Caco-2 (cell line): ENCODE measurements around the gene KLHL29. TPM values are rescaled to one million over a fixed set of nuclear protein-coding genes. Genes with fewer than 3 reads are reported as not detected.

Experiments used
- BruUV-seq: library from RNA; stranded (reverse); fragments of 400-500 nt; replicated peaks from 2 replicates; lab custom pipeline; 2021; lab: Mats Ljungman, UMichigan
- CTCF ChIA-PET: fragments of 300-600 bp; sonication (Branson Sonifier 250); formaldehyde crosslinking; loops from one replicate; lab custom pipeline; 2022; ENCODE audit warnings: antibody characterized with exemption; lab: Charles Lee
- POLR2A ChIA-PET: fragments of 300-600 bp; sonication (Branson Sonifier 250); formaldehyde crosslinking; loops from one replicate; lab custom pipeline; 2022; ENCODE audit warnings: antibody characterized with exemption; lab: Charles Lee
- DNase-seq, 2 experiments: peaks; one replicate each; pipeline versions ENCODE4 v3.0.0 to v3.0.0-alpha.2; 2020 to 2022
- H3K27me3 ChIP-seq: replicated peaks from 2 replicates; pipeline ENCODE4 v1.6.0; 2011; ENCODE audit warnings: low read length; ENCODE audit not compliant: control insufficient read depth, insufficient read depth
- H3K36me3 ChIP-seq: 2 replicates; pipeline ENCODE4 v1.5.1; 2011; ENCODE audit warnings: low read length; ENCODE audit not compliant: control insufficient read depth, insufficient read depth
- H3K4me1 ChIP-seq: fragments of 250-450 bp; sonication (Bioruptor Pico); 2 replicates; pipeline ENCODE4 v1.5.1; 2020; ENCODE audit warnings: mild to moderate bottlenecking
- H3K4me3 ChIP-seq: 2 replicates; pipeline ENCODE4 v1.5.1; 2011; ENCODE audit warnings: low read depth, mild to moderate bottlenecking, control low read depth, low read length
- H3K9me3 ChIP-seq: fragments of 250-450 bp; sonication (Bioruptor Pico); 2 replicates; pipeline ENCODE4 v1.5.1; 2020; ENCODE audit warnings: mild to moderate bottlenecking, moderate library complexity
- H3K27ac Mint-ChIP-seq: one replicate; pipeline ENCODE4 v1.8.0; 2022; ENCODE audit warnings: mixed read lengths; ENCODE audit not compliant: unreplicated experiment
- H3K27me3 Mint-ChIP-seq: one replicate; pipeline ENCODE4 v1.8.0; 2022; ENCODE audit warnings: mixed read lengths; ENCODE audit not compliant: insufficient read depth, unreplicated experiment
- H3K36me3 Mint-ChIP-seq: one replicate; pipeline ENCODE4 v1.8.0; 2022; ENCODE audit warnings: mild to moderate bottlenecking, mixed read lengths; ENCODE audit not compliant: insufficient read depth, unreplicated experiment
- H3K4me1 Mint-ChIP-seq: one replicate; pipeline ENCODE4 v1.8.0; 2022; ENCODE audit warnings: low read depth, mixed read lengths; ENCODE audit not compliant: unreplicated experiment
- H3K4me3 Mint-ChIP-seq: one replicate; pipeline ENCODE4 v1.8.0; 2022; ENCODE audit warnings: mild to moderate bottlenecking, moderate library complexity, mixed read lengths; ENCODE audit not compliant: unreplicated experiment
- H3K9me3 Mint-ChIP-seq: one replicate; pipeline ENCODE4 v1.8.0; 2022; ENCODE audit warnings: mixed read lengths; ENCODE audit not compliant: unreplicated experiment
- intact Hi-C: fragments of 100-400 bp; cut with micrococcal nuclease; formaldehyde crosslinking; loops from one replicate; pipeline ENCODE4 v1.10.0; 2022; ENCODE audit not compliant: unreplicated experiment
- total RNA-seq: library from RNA; stranded (reverse); gene quantifications from 2 replicates; pipeline ENCODE4 v1.2.3, GENCODE V29; 2022
- TF ChIP-seq, protein P1 (sequence below), 2 experiments: fragments of 200-600 bp in 1 of 2; IDR thresholded peaks; 1 replicate in 1 of 2; 2 replicates in 1 of 2; pipeline versions ENCODE4 v1.5.1 to v1.8.0; 2011 to 2022; ENCODE audit warnings: antibody characterized with exemption in 1 of 2, control low read depth in 1 of 2, inconsistent platforms in 1 of 2, low read depth in 1 of 2, low read length in 1 of 2, mild to moderate bottlenecking in 1 of 2, moderate library complexity in 1 of 2; ENCODE audit not compliant: insufficient read depth in 1 of 2, severe bottlenecking in 1 of 2, unreplicated experiment in 1 of 2

Gene KLHL29
- total RNA-seq, 1 experiment from 2014 or later = 0.61 TPM

DNA sequence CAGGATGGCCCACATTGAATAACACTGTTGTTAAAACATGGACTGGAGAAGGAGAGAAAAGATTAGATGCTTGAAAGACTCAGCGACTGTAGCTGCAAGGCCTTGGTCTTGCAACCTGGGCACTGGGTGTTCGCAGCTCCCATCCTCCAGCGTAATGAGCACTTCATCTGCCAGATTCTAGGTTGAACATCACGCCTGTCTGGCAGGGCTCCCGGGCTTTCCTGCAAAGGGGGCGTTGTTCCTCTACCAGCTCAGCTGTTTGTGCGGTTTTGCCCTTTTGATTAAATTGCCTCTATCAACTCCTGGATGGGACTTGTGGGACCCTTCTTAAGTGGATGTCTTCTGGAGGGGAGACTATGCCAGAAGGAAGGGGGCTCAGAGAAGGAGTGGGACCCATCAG lies 215.4 kb downstream of the KLHL29 start:
- no TSS peak for BruUV-seq
- no peaks in the 10 kb centered on the region for H3K4me1 Mint-ChIP-seq
- Histone ChIP-seq H3K4me1 (no peaks in the 10 kb centered on the region), H3K4me3 (no peak overlapping the region), H3K27me3 (no peaks in the 10 kb centered on the region), H3K9me3 (no peaks in the 10 kb centered on the region), H3K36me3 (no peaks in the 10 kb centered on the region)
- H3K27me3 Mint-ChIP-seq = peaks cover 1% of the 10 kb centered on the region
- TF ChIP-seq, protein P1, sequence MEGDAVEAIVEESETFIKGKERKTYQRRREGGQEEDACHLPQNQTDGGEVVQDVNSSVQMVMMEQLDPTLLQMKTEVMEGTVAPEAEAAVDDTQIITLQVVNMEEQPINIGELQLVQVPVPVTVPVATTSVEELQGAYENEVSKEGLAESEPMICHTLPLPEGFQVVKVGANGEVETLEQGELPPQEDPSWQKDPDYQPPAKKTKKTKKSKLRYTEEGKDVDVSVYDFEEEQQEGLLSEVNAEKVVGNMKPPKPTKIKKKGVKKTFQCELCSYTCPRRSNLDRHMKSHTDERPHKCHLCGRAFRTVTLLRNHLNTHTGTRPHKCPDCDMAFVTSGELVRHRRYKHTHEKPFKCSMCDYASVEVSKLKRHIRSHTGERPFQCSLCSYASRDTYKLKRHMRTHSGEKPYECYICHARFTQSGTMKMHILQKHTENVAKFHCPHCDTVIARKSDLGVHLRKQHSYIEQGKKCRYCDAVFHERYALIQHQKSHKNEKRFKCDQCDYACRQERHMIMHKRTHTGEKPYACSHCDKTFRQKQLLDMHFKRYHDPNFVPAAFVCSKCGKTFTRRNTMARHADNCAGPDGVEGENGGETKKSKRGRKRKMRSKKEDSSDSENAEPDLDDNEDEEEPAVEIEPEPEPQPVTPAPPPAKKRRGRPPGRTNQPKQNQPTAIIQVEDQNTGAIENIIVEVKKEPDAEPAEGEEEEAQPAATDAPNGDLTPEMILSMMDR (IDR thresholded peaks at IDR 0.05; ENCODE audit: insufficient read depth in 1 of 2, low read depth in 1 of 2, low read length in 1 of 2, severe bottlenecking in 1 of 2, unreplicated experiment in 1 of 2) = no peak
- CTCF ChIA-PET = no interaction called here
- no peak overlapping the region for H3K4me3 Mint-ChIP-seq
- no peak for DNase-seq
- intact Hi-C loops = no loop called here
- H3K36me3 Mint-ChIP-seq = peaks cover 3% of the 10 kb centered on the region
- POLR2A ChIA-PET = no interaction called here
- H3K9me3 Mint-ChIP-seq = no peaks in the 10 kb centered on the region
- no peak overlapping the region for H3K27ac Mint-ChIP-seq

DNA sequence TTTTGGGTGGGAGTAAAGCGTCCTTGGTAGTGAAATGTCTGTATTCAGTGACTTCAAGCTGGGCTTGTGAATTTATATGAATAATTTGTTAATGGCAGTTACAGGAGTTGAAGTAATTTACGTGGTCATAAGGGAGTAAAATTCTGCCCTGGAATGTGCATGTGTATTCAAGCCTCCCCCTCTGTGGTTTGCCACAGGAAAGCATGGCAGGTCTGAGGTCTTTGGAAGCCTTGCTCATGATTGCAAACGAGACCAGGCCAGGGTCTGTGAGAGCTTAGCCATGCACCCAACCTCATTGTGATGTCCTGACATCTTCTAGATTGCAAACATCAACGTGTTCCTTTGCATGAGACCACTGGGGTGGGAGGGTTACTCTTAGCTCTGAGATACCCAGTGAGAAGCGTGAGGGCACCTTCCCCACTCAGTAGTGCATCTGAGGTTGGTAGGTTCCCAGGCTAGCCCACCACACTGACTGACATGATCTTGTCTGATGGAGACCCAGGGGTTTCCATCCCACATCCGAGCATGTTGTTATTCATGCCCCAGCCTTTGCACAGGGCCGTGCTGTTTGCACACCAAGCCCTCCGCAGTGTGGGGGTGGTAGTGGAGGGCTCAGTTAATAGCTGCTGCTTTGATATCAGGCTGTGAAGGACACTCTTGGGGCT lies 216.5 kb downstream of the KLHL29 start:
- ChIA-PET POLR2A (no interaction called here), CTCF (no interaction called here)
- no TSS peak for BruUV-seq

DNA sequence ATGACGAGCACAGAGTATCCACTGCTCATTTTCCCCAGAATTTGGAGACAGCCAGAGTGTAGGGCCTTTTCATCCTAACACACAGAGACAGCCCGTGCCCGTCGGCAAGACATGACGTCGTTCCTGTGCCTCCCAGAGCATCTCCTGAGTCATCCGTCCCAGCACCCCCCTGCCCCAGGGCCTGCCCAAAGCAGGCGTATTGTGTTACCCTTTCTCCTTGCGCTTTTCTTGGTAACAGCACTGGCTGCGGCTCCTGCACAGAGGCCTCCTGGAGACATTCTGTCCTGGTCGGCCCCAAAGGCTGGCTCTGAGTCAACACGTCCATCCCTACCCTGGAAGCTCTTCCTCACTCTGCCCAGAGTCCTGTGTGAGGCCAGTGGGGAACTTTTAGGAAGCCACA lies 217.1 kb downstream of the KLHL29 start:
- Histone ChIP-seq H3K4me3 (no peak overlapping the region), H3K4me1 (no peaks in the 10 kb centered on the region), H3K36me3 (no peaks in the 10 kb centered on the region), H3K27me3 (no peaks in the 10 kb centered on the region), H3K9me3 (no peaks in the 10 kb centered on the region)
- Mint-ChIP-seq H3K9me3 (peaks cover 10% of the 10 kb centered on the region), H3K27ac (no peak overlapping the region), H3K4me1 (no peaks in the 10 kb centered on the region), H3K27me3 (no peaks in the 10 kb centered on the region), H3K4me3 (no peak overlapping the region), H3K36me3 (no peaks in the 10 kb centered on the region)
- CTCF ChIA-PET = no interaction called here
- POLR2A ChIA-PET = no interaction called here
- intact Hi-C loops = no loop called here
- no TSS peak for BruUV-seq
- TF ChIP-seq, protein P1 (IDR thresholded peaks at IDR 0.05; ENCODE audit: insufficient read depth in 1 of 2, low read depth in 1 of 2, low read length in 1 of 2, severe bottlenecking in 1 of 2, unreplicated experiment in 1 of 2) = no peak
- DNase-seq = no peak

More for the DNA sequence above, 216.5 kb downstream of the KLHL29 start:
- Histone ChIP-seq H3K4me1 (no peaks in the 10 kb centered on the region), H3K27me3 (no peaks in the 10 kb centered on the region), H3K4me3 (no peak overlapping the region), H3K9me3 (no peaks in the 10 kb centered on the region), H3K36me3 (no peaks in the 10 kb centered on the region)
- intact Hi-C loops = no loop called here
- no peaks in the 10 kb centered on the region for H3K36me3 Mint-ChIP-seq
- H3K27me3 Mint-ChIP-seq = no peaks in the 10 kb centered on the region
- H3K4me3 Mint-ChIP-seq = no peak overlapping the region
- no peak overlapping the region for H3K27ac Mint-ChIP-seq
- H3K4me1 Mint-ChIP-seq = no peaks in the 10 kb centered on the region
- no peak for DNase-seq
- TF ChIP-seq, protein P1 (IDR thresholded peaks at IDR 0.05; ENCODE audit: insufficient read depth in 1 of 2, low read depth in 1 of 2, low read length in 1 of 2, severe bottlenecking in 1 of 2, unreplicated experiment in 1 of 2) = no peak
- peaks cover 10% of the 10 kb centered on the region for H3K9me3 Mint-ChIP-seq
